ENCODE results near the gene CHD9.
A peak's percentile ranks its signal among the peaks of the same experiment; 100 is the strongest.

The CHD9 gene

DNA sequence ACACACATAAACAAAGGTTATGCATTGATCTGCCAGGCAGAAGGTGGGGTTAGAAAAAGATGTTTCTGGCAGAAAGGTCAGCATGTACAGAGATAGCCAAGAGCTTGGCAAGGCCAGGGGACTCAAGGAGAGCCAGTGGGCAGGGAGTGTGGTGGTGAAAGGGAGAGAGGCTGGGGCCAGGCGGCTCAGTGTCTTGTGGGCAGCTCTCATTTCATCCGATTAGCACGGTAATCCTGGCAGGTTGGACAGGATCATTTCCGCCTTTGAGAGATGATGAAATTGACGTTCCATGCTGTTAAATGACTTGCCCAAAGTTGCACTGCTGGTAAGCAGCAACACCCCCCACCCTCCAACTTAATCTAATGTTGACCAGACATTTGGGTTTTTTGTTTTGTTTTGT is 3.6 kb downstream of the CHD9 start:
- peak; percentile 83 for DNase-seq
- TF ChIP-seq, protein P1, sequence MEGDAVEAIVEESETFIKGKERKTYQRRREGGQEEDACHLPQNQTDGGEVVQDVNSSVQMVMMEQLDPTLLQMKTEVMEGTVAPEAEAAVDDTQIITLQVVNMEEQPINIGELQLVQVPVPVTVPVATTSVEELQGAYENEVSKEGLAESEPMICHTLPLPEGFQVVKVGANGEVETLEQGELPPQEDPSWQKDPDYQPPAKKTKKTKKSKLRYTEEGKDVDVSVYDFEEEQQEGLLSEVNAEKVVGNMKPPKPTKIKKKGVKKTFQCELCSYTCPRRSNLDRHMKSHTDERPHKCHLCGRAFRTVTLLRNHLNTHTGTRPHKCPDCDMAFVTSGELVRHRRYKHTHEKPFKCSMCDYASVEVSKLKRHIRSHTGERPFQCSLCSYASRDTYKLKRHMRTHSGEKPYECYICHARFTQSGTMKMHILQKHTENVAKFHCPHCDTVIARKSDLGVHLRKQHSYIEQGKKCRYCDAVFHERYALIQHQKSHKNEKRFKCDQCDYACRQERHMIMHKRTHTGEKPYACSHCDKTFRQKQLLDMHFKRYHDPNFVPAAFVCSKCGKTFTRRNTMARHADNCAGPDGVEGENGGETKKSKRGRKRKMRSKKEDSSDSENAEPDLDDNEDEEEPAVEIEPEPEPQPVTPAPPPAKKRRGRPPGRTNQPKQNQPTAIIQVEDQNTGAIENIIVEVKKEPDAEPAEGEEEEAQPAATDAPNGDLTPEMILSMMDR (IDR thresholded peaks at IDR 0.05; ENCODE audit: low read depth, low read length), result no peak
- Histone ChIP-seq H3K36me3 (no peaks in the 10 kb centered on the region), H3K4me3 (ENCODE audit: low read depth, low read length) (no peak overlapping the region), H3K27me3 (ENCODE audit: insufficient read depth, low read depth, severe bottlenecking) (no peaks in the 10 kb centered on the region), H3K9me3 (ENCODE audit: severe bottlenecking) (no peaks in the 10 kb centered on the region), H3K27ac (no peak overlapping the region)

DNA sequence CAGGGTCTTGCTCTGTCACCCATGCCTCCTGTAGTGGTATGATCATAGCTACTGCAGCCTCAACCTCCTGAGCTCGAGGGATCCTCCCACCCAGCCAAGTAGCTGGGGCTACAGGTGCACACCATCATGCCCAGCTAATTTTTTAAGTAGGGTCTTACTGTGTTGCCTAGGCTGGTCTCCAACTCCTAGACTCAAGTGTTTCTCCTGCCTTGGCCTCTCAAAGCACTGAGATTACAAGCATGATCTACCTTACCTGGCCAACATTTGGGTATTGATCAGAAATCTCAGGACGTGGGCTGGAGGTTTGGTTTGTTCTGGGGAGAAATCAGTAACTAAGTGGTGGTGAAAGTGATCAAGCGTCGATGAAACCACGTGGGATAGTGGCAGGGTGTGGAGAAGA is 4.1 kb downstream of the CHD9 start:
- no peaks in the 10 kb centered on the region for H3K27me3 ChIP-seq (ENCODE audit: insufficient read depth, low read depth, severe bottlenecking)
- TF ChIP-seq, protein P1 (IDR thresholded peaks at IDR 0.05; ENCODE audit: low read depth, low read length), result no peak
- H3K36me3 ChIP-seq, result no peaks in the 10 kb centered on the region
- no peak overlapping the region for H3K4me3 ChIP-seq (ENCODE audit: low read depth, low read length)
- DNase-seq, result no peak
- no peak overlapping the region for H3K27ac ChIP-seq
- H3K9me3 ChIP-seq (ENCODE audit: severe bottlenecking), result no peaks in the 10 kb centered on the region

DNA sequence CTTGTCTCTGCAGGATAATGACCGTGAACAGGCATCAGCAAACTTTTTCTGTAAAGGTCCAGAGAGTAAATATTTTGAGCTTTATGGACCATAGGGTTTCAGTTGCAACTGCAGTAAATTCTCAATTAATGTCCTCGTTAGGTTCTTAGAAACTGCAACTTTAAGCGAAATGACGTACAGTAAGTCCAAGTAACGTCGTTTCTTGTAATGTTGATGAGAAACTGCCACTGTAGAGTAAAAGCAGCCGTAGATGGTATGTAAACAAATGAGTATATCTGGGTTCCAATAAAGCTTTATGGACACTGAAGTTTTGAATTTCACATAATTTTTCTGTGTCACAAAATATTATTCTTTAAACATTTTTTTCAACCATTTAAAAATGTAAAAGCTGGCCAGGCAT is 4.9 kb downstream of the CHD9 start:
- Histone ChIP-seq H3K27me3 (ENCODE audit: insufficient read depth, low read depth, severe bottlenecking) (no peaks in the 10 kb centered on the region), H3K4me3 (ENCODE audit: low read depth, low read length) (no peak overlapping the region), H3K27ac (no peak overlapping the region), H3K36me3 (no peaks in the 10 kb centered on the region), H3K9me3 (ENCODE audit: severe bottlenecking) (no peaks in the 10 kb centered on the region)
- TF ChIP-seq, protein P1 (IDR thresholded peaks at IDR 0.05; ENCODE audit: low read depth, low read length), result no peak
- no peak for DNase-seq

DNA sequence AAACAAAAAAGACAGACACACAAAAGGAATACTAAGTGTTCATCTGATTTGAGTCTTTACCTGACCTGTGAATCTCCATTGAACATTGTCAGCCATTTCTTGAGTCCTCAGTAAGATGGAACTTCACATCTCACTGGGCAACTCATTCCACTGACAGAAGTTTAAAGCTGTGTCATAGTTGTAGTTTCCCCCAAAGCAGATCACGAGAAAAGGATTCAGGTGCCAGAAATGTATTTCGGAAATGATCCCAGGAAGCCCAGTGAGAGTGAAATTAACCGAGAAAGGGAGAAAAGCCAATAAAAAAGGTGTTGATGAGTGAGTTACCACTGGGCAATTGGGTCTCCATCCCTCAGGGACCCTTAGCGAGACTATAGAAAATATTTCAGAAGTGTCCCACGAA is 6.5 kb downstream of the CHD9 start:
- Histone ChIP-seq H3K4me3 (ENCODE audit: low read depth, low read length) (no peak overlapping the region), H3K36me3 (no peaks in the 10 kb centered on the region), H3K27ac (no peak overlapping the region), H3K9me3 (ENCODE audit: severe bottlenecking) (no peaks in the 10 kb centered on the region), H3K27me3 (ENCODE audit: insufficient read depth, low read depth, severe bottlenecking) (no peaks in the 10 kb centered on the region)
- TF ChIP-seq, protein P1 (IDR thresholded peaks at IDR 0.05; ENCODE audit: low read depth, low read length), result no peak
- DNase-seq, result no peak

DNA sequence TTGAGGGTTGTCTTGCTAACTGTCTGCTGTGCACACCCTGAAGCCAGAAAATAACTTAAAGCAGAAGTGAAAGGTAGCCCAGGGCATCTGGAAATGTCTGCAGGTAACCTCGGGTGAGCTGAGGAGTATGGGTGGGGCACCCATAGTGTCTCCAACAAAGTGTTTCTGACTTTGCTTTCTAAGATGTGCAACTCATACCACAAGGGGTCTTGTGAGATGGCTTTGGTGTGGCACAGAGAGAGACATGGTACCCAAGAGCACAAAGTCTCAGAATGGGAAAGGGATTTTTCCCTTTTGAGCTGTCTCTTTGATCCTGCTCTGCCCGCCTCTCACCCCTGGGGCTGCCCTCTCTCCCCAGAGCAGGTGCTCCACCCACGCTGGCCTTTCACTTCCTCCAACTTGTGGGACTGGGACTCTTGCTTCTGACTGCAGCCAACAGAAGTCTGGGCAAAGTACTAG is 6.9 kb downstream of the CHD9 start:
- Histone ChIP-seq H3K27me3 (ENCODE audit: insufficient read depth, low read depth, severe bottlenecking) (no peaks in the 10 kb centered on the region), H3K36me3 (no peaks in the 10 kb centered on the region), H3K4me3 (ENCODE audit: low read depth, low read length) (no peak overlapping the region), H3K27ac (no peak overlapping the region), H3K9me3 (ENCODE audit: severe bottlenecking) (no peaks in the 10 kb centered on the region)
- TF ChIP-seq, protein P1 (IDR thresholded peaks at IDR 0.05; ENCODE audit: low read depth, low read length), result no peak
- DNase-seq, result no peak

DNA sequence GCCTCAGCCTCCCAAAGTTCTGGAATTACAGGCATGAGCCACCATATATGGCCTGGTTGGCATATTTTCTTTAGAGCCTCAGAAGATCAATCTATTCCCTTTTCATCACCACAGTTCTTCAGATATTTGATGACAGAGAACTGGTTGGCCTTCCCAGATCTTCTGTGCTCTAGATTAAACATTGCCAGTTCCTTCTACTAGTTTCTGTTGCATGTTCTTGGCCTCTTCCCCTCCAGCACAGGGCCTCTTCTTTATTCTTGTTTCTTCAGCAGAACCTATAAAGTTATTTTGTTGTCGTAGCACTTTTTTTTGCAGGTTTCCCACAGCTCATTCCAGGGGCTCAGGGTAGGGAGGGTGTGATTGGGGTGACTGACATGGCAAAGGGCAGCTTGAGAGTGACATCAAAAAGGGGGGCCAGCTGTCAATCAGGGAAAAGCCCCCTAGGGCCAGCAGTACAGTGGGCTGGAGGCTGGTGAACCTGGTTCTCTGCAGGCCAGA is 9.3 kb downstream of the CHD9 start:
- DNase-seq, result no peak
- H3K27me3 ChIP-seq (ENCODE audit: insufficient read depth, low read depth, severe bottlenecking), result no peaks in the 10 kb centered on the region
- no peak overlapping the region for H3K4me3 ChIP-seq (ENCODE audit: low read depth, low read length)
- no peaks in the 10 kb centered on the region for H3K36me3 ChIP-seq
- H3K27ac ChIP-seq, result no peak overlapping the region
- TF ChIP-seq, protein P1 (IDR thresholded peaks at IDR 0.05; ENCODE audit: low read depth, low read length), result no peak
- no peaks in the 10 kb centered on the region for H3K9me3 ChIP-seq (ENCODE audit: severe bottlenecking)

Data from WERI-Rb-1 (cell line).